Cardiac fibroblast (primary cell): Measurements from ENCODE around the gene DPYD.
A peak's percentile ranks its signal among the peaks of the same experiment; 100 is the strongest.

Experiments used
- DNase-seq, 2 donors: peaks; one replicate each; pipeline versions ENCODE4 v3.0.0 to v3.0.0-alpha.2; 2010; ENCODE audit warnings: low read depth in 2 of 2
- H3K4me3 ChIP-seq, 2 donors: replicated peaks in 1 of 2; 1 replicate in 1 of 2; 2 replicates in 1 of 2; pipeline ENCODE4 v1.5.1; 2011; ENCODE audit warnings: low read depth in 2 of 2, low read length in 2 of 2, mild to moderate bottlenecking in 2 of 2, moderate library complexity in 1 of 2
- TF ChIP-seq, protein P1 (sequence below): IDR thresholded peaks from one replicate; pipeline ENCODE4 v1.5.1; 2011; ENCODE audit warnings: low read depth, mild to moderate bottlenecking, low read length, inconsistent platforms

The DPYD gene

DNA sequence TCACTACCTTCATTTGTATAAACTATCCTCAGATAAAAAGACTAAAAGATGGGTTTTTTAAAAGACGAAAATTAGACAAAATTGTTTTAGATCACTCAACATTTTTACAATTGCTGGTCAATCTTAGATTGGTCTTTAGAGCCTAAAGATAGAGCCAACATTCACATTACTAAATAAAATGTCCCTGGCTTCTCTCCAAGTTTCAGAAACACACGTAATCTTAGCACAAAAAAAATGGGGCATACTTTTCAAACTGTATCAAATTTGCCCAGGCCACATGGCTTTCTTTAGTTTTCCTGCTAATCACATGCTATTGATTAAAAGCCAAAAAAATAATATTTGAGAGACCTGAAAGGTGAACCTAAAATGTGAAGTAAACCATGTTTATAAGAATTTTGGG, 288.1 kb downstream of the DPYD start:
- H3K4me3 ChIP-seq = no peak overlapping the region
- peak; percentile 61 to 62 for DNase-seq
- TF ChIP-seq, protein P1, sequence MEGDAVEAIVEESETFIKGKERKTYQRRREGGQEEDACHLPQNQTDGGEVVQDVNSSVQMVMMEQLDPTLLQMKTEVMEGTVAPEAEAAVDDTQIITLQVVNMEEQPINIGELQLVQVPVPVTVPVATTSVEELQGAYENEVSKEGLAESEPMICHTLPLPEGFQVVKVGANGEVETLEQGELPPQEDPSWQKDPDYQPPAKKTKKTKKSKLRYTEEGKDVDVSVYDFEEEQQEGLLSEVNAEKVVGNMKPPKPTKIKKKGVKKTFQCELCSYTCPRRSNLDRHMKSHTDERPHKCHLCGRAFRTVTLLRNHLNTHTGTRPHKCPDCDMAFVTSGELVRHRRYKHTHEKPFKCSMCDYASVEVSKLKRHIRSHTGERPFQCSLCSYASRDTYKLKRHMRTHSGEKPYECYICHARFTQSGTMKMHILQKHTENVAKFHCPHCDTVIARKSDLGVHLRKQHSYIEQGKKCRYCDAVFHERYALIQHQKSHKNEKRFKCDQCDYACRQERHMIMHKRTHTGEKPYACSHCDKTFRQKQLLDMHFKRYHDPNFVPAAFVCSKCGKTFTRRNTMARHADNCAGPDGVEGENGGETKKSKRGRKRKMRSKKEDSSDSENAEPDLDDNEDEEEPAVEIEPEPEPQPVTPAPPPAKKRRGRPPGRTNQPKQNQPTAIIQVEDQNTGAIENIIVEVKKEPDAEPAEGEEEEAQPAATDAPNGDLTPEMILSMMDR = no peak

DNA sequence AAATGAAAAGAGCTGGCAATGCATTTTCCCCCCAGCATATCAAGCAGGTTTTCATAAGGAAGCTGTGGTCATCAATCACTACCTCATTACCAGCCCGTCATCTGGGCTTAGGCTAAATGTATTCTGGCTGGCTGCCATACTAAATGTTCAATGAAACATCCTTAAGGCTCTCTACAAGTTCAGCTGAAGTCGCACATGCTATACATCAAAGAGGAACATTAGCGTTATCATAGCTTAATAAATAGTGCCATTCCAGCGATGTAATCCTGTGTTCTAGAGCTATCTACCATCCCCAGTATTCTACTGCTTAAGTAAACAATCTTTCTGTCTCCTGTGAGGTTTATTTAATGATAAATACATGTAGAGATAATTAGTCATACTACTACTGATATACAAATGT, 288.8 kb downstream of the DPYD start:
- TF ChIP-seq, protein P1 = no peak
- H3K4me3 ChIP-seq = no peak overlapping the region
- DNase-seq = peak; percentile 43 to 61

DNA sequence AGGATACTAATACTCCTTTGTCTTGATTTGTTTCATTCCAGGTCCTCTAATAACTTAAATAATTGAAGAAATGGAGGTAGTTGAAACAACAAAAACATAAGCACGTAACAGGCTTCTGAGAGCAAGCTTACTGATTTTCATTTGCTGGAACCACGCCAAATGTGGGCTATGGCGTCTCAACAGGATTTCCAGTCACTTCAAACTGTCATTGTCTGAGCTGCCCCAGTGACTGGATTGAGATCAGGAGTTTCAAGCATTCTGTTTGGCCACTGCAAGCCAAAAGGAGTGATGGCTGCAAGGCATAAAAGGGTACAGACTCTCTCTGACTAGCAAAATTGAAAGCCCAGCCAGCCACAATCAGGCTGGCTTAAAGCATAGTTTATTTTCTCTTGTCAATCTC, 289.9 kb downstream of the DPYD start:
- TF ChIP-seq, protein P1 = no peak
- peak; percentile 36 to 57 for DNase-seq
- no peak overlapping the region for H3K4me3 ChIP-seq

DNA sequence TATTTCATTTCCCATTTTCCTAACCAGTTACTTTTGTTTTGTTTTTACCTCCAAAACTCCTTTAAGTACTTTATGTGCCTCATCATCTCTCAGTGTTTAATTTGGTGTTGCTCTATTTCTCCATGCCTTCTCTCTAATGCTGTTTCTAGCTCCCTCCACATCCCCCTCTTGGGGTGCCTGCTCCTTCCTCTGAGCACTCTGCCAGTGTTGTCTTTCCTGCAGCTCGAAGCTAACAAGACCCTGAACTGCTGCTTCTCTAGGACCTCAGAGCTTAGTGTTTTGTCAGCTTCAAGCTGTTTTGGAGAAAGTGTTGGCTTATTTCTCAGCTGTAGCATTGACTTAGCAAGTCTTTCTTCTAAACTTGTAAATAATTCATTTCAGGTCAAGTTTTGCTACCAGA, 290.6 kb downstream of the DPYD start:
- H3K4me3 ChIP-seq = no peak overlapping the region
- no peak for DNase-seq
- TF ChIP-seq, protein P1 = no peak

DNA sequence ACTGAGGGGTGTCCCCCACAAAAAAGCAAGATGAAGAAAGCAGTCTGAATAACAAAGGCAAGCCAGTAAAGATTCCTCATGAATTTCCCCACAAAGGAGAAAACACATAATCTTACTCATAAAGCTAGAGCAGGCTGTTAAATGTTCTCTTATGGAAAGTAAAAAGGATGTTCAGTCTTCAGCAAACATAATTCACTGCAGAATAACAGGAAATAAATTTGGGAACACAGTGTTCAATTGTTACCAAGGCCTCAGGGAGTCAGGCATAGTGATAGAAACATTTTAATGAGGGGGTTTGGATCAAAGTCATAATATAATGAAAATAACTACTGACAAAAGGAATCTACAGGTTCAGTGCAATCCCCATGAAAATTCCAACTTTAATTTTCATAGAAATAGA, 297.6 kb downstream of the DPYD start:
- no peak overlapping the region for H3K4me3 ChIP-seq
- TF ChIP-seq, protein P1 = no peak
- DNase-seq = no peak

DNA sequence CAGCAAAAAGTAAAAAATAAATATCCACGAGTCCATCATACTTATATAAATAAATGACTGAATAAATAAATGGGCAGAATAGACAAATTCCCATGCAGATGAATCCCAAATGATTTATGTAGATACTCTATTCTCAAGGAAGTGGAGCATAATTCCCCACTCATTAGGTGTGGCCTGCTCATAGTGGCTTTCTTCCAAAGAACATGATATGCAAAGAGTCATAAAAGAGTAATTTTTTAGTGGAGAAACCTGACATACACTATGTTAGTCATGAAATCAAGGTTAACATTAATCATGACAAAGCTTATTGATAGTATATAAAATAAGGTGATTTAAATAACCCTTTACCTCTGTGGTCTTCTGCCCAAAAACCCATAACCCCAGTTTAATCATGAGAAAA, 298.9 kb downstream of the DPYD start:
- DNase-seq = peak in 1 of 2 donors; percentile 54
- no peak overlapping the region for H3K4me3 ChIP-seq
- TF ChIP-seq, protein P1 = no peak

DNA sequence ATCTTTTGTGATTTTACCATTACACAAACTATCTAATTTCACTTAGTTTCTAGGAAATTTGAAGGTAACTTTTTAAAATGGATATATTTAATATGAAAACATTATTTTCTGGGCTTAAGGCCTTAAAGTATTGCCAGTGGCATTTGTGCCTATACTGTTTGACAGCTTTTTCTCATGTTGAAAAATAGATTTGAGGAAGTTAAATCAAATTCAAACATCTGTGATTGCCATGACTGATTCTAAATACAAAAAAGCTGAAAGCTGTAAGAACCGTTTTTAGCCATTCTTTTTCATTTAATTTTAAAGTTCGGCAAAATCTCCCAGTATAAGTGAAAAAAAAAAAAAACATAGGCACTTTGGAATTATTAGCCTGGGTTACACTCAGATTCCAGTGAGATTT, 301.1 kb downstream of the DPYD start:
- TF ChIP-seq, protein P1 = no peak
- no peak overlapping the region for H3K4me3 ChIP-seq
- DNase-seq = no peak
